ENCODE results near the gene PLPPR3.

DNA sequence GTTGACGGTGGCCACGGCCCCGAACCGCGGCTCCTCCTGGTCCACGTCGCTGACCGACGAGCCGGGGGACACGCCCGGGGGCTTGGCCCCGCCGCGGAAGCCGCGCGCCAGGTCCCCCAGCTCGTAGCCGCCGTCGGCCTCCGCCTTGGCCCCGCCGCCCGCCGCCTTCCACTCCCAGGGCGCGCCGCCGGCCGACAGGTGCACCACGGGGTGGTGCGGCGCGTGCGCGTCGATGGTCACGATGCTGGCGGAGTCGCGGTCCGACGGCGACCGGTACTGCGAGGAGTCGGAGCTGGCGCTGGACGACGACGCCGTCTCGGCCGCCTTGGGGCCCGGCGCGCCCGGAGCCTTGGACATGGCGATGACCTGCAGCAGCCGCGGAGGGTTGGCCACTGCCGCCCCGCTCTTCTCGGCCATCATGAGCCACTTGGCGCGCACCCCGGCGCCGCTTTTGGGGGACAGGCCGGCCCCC lies 9.0 kb downstream of the PLPPR3 start:
- TF ChIP-seq, protein P1, sequence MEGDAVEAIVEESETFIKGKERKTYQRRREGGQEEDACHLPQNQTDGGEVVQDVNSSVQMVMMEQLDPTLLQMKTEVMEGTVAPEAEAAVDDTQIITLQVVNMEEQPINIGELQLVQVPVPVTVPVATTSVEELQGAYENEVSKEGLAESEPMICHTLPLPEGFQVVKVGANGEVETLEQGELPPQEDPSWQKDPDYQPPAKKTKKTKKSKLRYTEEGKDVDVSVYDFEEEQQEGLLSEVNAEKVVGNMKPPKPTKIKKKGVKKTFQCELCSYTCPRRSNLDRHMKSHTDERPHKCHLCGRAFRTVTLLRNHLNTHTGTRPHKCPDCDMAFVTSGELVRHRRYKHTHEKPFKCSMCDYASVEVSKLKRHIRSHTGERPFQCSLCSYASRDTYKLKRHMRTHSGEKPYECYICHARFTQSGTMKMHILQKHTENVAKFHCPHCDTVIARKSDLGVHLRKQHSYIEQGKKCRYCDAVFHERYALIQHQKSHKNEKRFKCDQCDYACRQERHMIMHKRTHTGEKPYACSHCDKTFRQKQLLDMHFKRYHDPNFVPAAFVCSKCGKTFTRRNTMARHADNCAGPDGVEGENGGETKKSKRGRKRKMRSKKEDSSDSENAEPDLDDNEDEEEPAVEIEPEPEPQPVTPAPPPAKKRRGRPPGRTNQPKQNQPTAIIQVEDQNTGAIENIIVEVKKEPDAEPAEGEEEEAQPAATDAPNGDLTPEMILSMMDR (IDR thresholded peaks at IDR 0.05): no peak
- TF ChIP-seq POLR2A (IDR thresholded peaks at IDR 0.05): no peak

All from esophagus squamous epithelium (tissue), 4 donors.